Activated T-helper 2 cell treated with anti-CD3 and anti-CD28 coated beads, Interferon-gamma antibody, Interleukin-2, Interleukin-4, amounts not matched to agents 10 μg/mL and 5 μg/mL and 100 μg/mL, durations not matched to agents 14 hours and 24 hours and 36 hours (primary cell): ENCODE data around the gene TXLNA. TPM values are rescaled to one million over a fixed set of nuclear protein-coding genes. Genes with fewer than 3 reads are reported as not detected.
"Not testable (repeated sequence)": the region's sequence is repeated elsewhere in the genome, so short reads cannot be mapped to it uniquely, and the experiment has no call there.

Experiments
- DNase-seq: peaks from one replicate; pipeline ENCODE4 v3.0.0; 2021; ENCODE audit warnings: low spot score
- H3K27ac Mint-ChIP-seq: one replicate; pipeline ENCODE4 v1.8.0; 2021; ENCODE audit warnings: mixed read lengths
- H3K27me3 Mint-ChIP-seq: one replicate; pipeline ENCODE4 v1.8.0; 2021; ENCODE audit warnings: low read depth, mixed read lengths
- H3K36me3 Mint-ChIP-seq: one replicate; pipeline ENCODE4 v1.8.0; 2021; ENCODE audit warnings: low read depth, mixed read lengths
- H3K4me1 Mint-ChIP-seq: one replicate; pipeline ENCODE4 v1.8.0; 2021; ENCODE audit warnings: low read depth, mixed read lengths
- H3K4me3 Mint-ChIP-seq: one replicate; pipeline ENCODE4 v1.8.0; 2021; ENCODE audit warnings: low read depth, mild to moderate bottlenecking, moderate library complexity, mixed read lengths
- H3K9me3 Mint-ChIP-seq: one replicate; pipeline ENCODE4 v1.8.0; 2021; ENCODE audit warnings: mixed read lengths
- intact Hi-C: fragments of 100-400 bp; cut with micrococcal nuclease; formaldehyde crosslinking; loops from one replicate; pipeline ENCODE4 v1.15.1; 2023
- total RNA-seq: library from RNA; stranded (reverse); gene quantifications from 2 replicates; pipeline ENCODE4 v1.2.3, GENCODE V29; 2022

Gene TXLNA
- total RNA-seq: 98.6 and 101 TPM in 2 replicates

DNA sequence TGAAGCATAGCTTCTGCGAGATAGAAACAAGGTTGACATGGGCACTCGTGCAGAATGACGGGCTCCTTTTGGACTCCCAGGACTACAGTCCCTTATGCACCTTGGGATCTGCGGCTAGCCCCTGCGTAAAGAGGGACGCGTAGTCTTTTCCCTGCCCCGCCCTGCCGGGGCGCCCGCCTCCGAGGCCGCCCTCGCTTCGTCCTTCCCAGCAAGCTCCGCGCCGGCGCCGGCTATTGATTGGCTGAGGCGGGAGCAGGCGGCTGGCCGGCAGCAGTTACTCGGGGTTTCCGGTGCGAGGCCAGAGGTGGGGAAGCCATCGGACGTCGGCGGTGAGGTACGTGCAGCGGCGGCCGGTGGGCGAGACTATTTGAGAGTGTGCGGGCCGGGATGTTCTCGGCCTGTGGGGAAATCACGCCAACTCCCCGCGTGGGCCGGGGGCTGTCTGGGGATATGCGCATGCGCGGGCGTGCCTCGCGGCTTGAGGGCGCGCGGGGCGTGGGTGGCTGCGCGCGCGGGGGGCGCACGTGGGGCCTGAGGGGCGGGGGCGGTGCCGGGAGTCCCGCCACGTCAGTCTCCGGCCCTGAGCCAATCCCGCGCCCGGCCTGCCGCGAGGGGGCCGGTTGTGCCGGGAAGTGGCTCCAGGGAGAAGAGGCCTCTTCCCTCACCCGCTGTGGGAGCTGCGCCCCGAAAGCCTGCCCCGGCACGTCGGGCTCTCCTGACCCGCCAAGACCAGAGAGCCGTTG, at the start of gene TXLNA:
Gene TXLNA (plus strand): TSS at position 233 of the 743 bp plus-strand sequence. CDS start 671 bp downstream, outside the sequence.
- intact Hi-C loops: loop anchor here (1.0 to 5.0 kb wide), 6 partner anchors 21 to 471 kb away; partner anchors contain the start of genes CCDC28B, KPNA6, LCK and RBBP4
- Mint-ChIP-seq H3K4me1 (peaks cover 34% of the 10 kb centered on the region), H3K27me3 (no peaks in the 10 kb centered on the region), H3K9me3 (no peaks in the 10 kb centered on the region), H3K27ac (peak within 1 kb of the TSS; percentile 98), H3K4me3 (peak within 1 kb of the TSS; percentile 97), H3K36me3 (peaks cover 42% of the 10 kb centered on the region)
- DNase-seq: peak; percentile 87

DNA sequence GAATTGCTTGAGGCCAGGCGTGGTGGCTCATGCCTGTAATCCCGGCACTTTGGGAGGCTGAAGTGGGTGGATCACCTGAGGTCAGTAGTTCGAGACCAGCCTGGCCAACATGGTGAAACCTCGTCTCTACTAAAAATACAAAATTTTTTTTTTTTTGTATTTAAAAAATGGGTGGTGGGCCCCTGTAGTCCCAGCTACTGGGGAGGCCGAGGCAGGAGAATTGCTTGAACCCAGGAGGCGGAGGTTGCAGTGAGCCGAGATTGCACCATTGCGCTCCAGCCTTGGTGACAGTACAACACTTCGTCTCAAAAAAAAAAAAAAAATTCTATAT, 45.6 kb upstream of the TXLNA start:
- H3K4me3 Mint-ChIP-seq, intact Hi-C loops, DNase-seq, H3K9me3 Mint-ChIP-seq, H3K27ac Mint-ChIP-seq, H3K27me3 Mint-ChIP-seq: not testable (repeated sequence)
- Mint-ChIP-seq H3K4me1 (peaks cover 20% of the 10 kb centered on the region), H3K36me3 (peaks cover 33% of the 10 kb centered on the region)

DNA sequence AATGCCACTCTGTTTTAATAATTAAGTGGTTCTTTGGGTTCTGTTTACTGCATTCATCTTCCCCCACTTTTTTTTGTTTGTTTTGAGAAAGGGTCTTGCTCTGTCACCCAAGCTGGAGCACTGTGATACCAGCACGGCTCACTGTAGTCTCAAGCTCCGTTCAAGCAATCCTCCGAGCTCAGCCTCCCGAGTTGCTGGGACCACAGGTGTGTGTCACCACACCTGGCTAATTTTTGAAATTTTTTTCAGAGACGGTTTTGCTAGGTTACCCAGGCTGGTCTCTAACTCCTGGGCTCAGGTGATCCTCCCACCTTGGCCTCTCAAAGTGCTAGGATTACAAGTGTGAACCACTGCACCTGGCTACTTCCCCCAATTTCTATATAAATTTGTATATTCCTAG, 42.4 kb upstream of the TXLNA start:
- Mint-ChIP-seq H3K27ac (no peak overlapping the region), H3K9me3 (no peaks in the 10 kb centered on the region), H3K4me3 (no peak overlapping the region), H3K36me3 (peaks cover 45% of the 10 kb centered on the region), H3K27me3 (no peaks in the 10 kb centered on the region), H3K4me1 (peaks cover 34% of the 10 kb centered on the region)
- DNase-seq: no peak
- intact Hi-C loops: no loop called here

DNA sequence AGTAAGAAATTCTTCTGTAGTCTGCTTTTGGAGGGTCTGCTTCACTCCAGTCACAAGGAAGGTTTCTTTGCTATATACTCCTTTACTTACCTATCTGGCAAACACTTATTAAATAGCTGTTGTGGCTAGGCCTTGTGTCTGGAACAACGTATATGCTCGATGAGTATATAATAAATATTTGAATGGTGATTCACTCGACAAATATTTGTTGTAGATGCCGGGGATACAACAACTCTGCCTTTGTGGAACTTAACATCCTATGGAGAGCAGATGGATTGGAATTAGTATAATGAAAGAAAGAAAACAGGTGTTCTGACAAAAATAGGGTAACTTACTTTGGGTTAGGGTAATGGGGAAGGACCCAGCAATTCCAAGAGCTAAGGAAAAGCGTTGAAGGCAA, 40.5 kb upstream of the TXLNA start:
- Mint-ChIP-seq H3K36me3 (peaks cover 46% of the 10 kb centered on the region), H3K4me1 (peaks cover 42% of the 10 kb centered on the region), H3K4me3 (no peak overlapping the region), H3K27ac (peak overlapping the region; percentile 33), H3K9me3 (no peaks in the 10 kb centered on the region), H3K27me3 (no peaks in the 10 kb centered on the region)
- intact Hi-C loops: no loop called here
- no peak for DNase-seq

DNA sequence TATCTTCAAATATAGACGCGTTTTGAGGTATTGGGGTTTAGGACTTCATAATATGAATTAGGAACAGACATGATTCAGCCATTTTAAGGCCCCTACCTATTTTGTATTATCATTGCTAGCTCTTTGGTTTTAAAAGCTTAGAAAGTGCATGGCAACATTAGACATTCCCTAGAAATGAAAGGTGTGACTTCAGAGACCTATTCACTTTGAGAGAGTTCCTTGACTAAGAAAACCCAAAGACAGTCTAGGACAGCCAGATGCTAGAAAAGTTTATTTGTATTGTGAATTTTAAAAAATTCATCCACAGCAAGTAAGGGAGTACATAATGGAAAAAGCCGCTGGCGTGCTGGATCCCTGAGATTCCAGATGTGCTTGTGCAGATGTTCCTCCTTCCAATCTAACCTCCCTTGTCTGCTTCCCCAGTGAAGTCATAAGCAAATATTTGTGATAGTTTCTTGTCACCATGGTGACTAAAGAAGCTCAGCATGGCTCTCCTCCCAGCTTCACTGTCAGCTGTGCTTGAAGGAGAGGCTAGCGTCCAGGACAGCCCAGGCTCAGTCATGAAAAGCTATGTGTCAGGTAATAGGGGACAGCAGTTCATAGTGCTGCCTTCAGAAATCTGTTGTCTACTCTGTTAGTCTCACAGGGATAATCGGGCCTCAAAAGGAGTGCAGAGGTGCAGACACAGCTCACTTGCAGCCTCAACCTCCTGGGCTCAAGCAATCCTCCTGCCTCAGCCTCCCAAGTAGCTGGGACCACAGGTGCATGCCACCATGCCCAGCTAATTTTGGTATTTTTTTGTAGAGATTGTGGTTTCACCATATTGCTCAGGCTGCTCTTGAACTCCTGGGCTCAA, 36.8 kb upstream of the TXLNA start:
- intact Hi-C loops: no loop called here
- no peaks in the 10 kb centered on the region for H3K27me3 Mint-ChIP-seq
- H3K9me3 Mint-ChIP-seq: peaks cover 1% of the 10 kb centered on the region
- DNase-seq: no peak
- peaks cover 64% of the 10 kb centered on the region for H3K36me3 Mint-ChIP-seq
- peaks cover 55% of the 10 kb centered on the region for H3K4me1 Mint-ChIP-seq
- no peak overlapping the region for H3K4me3 Mint-ChIP-seq
- no peak overlapping the region for H3K27ac Mint-ChIP-seq

DNA sequence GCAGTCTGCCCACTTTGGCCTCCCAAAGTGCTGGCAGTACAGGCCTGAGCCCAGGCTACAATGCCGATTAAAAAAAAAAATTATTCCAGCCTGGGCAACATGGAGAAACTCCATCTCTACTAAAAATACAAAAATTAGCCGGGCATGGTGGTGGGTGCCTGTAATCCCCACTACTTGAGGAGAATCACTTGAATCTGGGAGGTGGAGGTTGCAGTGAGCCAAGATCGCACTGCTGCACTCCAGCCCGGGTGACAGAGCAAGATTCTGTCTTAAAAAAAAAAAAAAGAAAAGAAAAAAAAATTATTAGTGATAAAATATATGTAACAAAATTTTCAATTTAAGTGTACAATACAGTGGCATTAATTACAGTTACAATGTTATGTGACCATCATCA, 36.2 kb upstream of the TXLNA start:
- H3K27me3 Mint-ChIP-seq, H3K4me3 Mint-ChIP-seq, DNase-seq, intact Hi-C loops, H3K9me3 Mint-ChIP-seq, H3K27ac Mint-ChIP-seq: not testable (repeated sequence)
- H3K4me1 Mint-ChIP-seq: peaks cover 52% of the 10 kb centered on the region
- peaks cover 66% of the 10 kb centered on the region for H3K36me3 Mint-ChIP-seq

DNA sequence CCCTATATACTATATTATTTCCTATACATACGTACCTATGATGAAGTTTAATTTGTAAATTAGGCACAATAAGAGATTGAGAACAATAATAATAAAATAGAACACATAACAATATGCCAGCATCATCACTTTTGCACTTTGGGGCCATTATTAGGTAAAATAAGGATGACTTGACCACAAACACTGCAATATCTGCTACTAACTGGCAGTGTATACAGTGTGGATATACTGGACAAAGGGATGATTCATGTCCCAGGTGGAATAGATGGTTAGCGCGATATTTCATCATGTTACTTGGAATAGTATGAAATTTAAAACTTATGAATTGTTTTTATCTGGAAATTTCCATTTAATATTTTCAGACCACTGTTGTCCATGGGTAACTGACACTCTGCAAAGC, 35.4 kb upstream of the TXLNA start:
- Mint-ChIP-seq H3K36me3 (peaks cover 66% of the 10 kb centered on the region), H3K27ac (no peak overlapping the region), H3K27me3 (no peaks in the 10 kb centered on the region), H3K4me3 (no peak overlapping the region), H3K9me3 (peaks cover 12% of the 10 kb centered on the region), H3K4me1 (peaks cover 45% of the 10 kb centered on the region)
- intact Hi-C loops: no loop called here
- DNase-seq: no peak

DNA sequence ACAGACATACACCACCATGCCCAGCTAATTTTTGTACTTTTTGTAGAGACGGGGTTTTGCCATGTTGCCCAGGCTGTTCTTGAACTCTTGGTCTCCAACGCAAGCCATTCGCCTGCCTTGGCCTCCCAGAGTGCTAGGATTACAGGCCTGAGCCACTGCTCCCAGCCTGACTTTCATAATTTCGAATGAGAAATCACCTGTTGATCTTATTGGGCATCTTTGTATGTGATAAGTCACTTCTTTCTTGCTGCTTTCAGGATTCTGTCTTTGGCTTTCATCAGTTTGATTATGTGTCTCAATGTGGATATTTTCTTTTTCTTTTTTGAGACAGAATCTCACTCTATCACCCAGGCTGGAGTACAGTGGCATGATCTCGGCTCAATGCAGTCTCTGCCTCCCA, 31.7 kb upstream of the TXLNA start:
- DNase-seq, H3K4me3 Mint-ChIP-seq, H3K27me3 Mint-ChIP-seq, H3K27ac Mint-ChIP-seq, intact Hi-C loops: not testable (repeated sequence)
- H3K9me3 Mint-ChIP-seq: peaks cover 15% of the 10 kb centered on the region
- H3K4me1 Mint-ChIP-seq: peaks cover 26% of the 10 kb centered on the region
- peaks cover 70% of the 10 kb centered on the region for H3K36me3 Mint-ChIP-seq

DNA sequence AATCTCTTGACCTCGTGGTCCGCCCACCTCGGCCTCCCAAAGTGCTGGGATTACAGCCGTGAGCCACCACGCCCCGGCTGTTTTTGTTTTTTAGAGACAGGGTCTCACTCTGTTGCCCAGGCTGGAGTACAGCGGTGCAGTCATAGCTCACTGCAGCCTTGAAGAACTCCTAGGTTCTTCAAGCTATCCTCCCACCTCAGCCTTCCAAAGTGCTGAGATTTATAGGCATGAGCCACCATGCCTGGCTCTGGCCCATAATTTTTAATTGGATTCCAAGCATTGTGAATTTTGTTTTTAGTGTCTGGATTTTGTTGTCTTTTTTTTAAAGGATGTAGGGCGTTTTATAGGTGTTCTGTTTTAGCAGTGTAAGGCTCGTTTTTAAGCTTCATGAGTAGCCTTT, 28.6 kb upstream of the TXLNA start:
- H3K4me1 Mint-ChIP-seq: peaks cover 8% of the 10 kb centered on the region
- DNase-seq: no peak
- intact Hi-C loops: no loop called here
- H3K9me3 Mint-ChIP-seq: peaks cover 15% of the 10 kb centered on the region
- no peak overlapping the region for H3K4me3 Mint-ChIP-seq
- H3K36me3 Mint-ChIP-seq: peaks cover 60% of the 10 kb centered on the region
- no peak overlapping the region for H3K27ac Mint-ChIP-seq
- no peaks in the 10 kb centered on the region for H3K27me3 Mint-ChIP-seq

DNA sequence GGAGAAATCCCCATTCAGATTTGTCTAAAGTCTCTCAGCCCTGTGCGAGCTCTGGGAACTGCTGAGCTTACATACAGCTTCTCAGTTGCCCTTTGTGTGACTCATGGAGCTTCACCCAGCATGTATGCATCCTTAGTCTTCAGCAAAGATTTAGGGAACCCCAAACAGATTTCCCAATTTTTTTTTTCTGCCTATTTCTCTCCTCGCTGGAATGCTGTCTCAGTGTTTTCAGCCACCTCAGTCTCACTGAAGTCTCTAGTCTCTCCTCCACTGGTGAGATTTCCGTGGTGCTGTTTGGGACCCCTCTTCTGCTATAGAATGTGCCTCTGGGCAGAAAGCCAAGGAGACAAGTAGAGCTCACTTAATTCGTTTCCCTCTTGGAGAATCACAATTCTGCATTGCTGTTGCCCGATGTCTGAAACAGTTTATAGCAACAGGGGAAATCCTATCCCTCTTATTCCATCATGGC, 28.1 kb upstream of the TXLNA start:
- intact Hi-C loops: no loop called here
- Mint-ChIP-seq H3K27ac (no peak overlapping the region), H3K27me3 (no peaks in the 10 kb centered on the region), H3K4me1 (peaks cover 3% of the 10 kb centered on the region), H3K9me3 (peaks cover 15% of the 10 kb centered on the region), H3K36me3 (peaks cover 60% of the 10 kb centered on the region), H3K4me3 (no peak overlapping the region)
- DNase-seq: no peak

DNA sequence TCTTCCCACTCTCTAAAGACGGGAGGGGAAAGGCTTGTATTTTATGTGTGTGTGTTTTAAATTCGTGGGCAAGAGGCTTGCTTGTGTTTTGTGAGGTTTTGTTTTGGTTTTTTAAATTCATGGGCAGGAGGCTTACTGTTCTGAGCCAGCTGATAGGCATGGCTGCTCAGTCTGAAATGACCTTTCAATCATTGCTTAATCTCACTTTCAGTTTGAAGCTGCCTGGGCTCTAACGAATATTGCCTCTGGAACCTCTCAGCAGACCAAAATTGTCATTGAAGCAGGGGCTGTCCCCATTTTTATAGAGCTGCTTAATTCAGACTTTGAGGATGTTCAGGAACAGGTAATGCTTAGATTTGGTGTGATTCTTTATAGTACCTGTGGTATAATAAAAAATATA, 20.3 kb upstream of the TXLNA start:
- no peaks in the 10 kb centered on the region for H3K9me3 Mint-ChIP-seq
- DNase-seq: no peak
- H3K4me1 Mint-ChIP-seq: peaks cover 13% of the 10 kb centered on the region
- intact Hi-C loops: no loop called here
- no peak overlapping the region for H3K4me3 Mint-ChIP-seq
- H3K27me3 Mint-ChIP-seq: no peaks in the 10 kb centered on the region
- H3K27ac Mint-ChIP-seq: peak overlapping the region; percentile 69
- peaks cover 78% of the 10 kb centered on the region for H3K36me3 Mint-ChIP-seq

DNA sequence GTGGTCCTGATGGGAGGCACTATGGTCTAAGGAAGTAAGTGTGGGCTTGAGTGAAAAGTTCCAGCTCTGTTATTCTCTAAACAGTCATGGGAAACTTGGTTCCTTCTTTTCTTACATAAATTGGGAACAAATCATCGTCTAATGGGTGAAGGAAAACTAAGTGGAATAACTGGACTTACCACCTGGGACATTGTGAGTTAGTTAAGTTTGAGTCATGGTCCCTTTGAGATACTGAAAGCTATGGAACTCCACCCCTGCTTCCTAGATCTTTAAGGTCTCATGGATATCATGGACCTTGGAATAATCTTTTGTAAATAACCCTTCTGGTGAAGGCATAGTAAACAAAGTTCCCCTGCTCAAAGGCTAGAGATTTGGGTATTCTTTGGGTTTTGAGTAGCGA, 16.1 kb upstream of the TXLNA start:
- H3K4me3 Mint-ChIP-seq: no peak overlapping the region
- no peak overlapping the region for H3K27ac Mint-ChIP-seq
- peaks cover 71% of the 10 kb centered on the region for H3K36me3 Mint-ChIP-seq
- DNase-seq: no peak
- no peaks in the 10 kb centered on the region for H3K27me3 Mint-ChIP-seq
- intact Hi-C loops: no loop called here
- peaks cover 7% of the 10 kb centered on the region for H3K4me1 Mint-ChIP-seq
- H3K9me3 Mint-ChIP-seq: no peaks in the 10 kb centered on the region

DNA sequence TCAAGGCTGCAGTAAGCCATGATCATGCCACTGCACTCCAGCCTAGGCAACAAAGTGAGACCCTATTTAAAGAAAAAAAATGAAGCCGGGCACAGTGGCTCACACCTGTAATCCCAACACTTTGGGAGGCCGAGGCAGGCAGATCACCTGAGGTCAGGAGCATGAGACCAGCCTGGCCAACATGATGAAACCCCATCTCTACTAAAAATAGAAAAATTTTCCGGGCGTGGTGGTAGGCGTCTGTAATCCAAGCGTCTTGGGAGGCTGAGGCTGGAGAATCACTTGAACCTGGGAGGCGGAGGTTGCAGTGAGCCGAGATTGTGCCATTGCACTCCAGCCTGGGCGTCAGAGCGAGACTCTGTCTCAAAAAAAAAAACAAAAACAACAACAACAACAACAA, 13.8 kb upstream of the TXLNA start:
- H3K4me1 Mint-ChIP-seq, H3K4me3 Mint-ChIP-seq, H3K9me3 Mint-ChIP-seq, H3K27ac Mint-ChIP-seq, H3K27me3 Mint-ChIP-seq, intact Hi-C loops, DNase-seq: not testable (repeated sequence)
- peaks cover 67% of the 10 kb centered on the region for H3K36me3 Mint-ChIP-seq
